Forelimb muscle (tissue), 1 donor: ENCODE results near the gene DHX30. TPM values are rescaled to one million over a fixed set of nuclear protein-coding genes. Genes with fewer than 3 reads are reported as not detected.

Source experiments
- DNase-seq: peaks from one replicate; pipeline ENCODE4 v3.0.0-alpha.2; 2013; ENCODE audit warnings: low read depth
- polyA plus RNA-seq: library from polyadenylated mRNA; unstranded; fragments of 120-200 nt; gene quantifications from one replicate; pipeline ENCODE4 v1.2.1, GENCODE V29; 2013; ENCODE audit not compliant: insufficient read length

The DHX30 gene
- polyA plus RNA-seq, 1 donor: 39.4 TPM

- DNase-seq: no peak
Observed at GRCh38 chr3:47851888-47852603, 49.1 kb downstream of the DHX30 start.

GRCh38 chr3:47852604-47853602 is 50.0 kb downstream of the DHX30 start:
- DNase-seq: no peak

- DNase-seq: no peak
Observed at GRCh38 chr3:47854267-47854666, 51.3 kb downstream of the DHX30 start.

GRCh38 chr3:47854720-47855455 is 52.0 kb downstream of the DHX30 start:
- DNase-seq: no peak

GRCh38 chr3:47855461-47856383 is 52.8 kb downstream of the DHX30 start:
- no peak for DNase-seq

GRCh38 chr3:47856669-47857068 is 53.7 kb downstream of the DHX30 start:
- no peak for DNase-seq

- no peak for DNase-seq
Observed at GRCh38 chr3:47857151-47857550, 54.2 kb downstream of the DHX30 start.

GRCh38 chr3:47859956-47860605 is 57.1 kb downstream of the DHX30 start:
- DNase-seq: no peak

- DNase-seq: no peak
Observed at GRCh38 chr3:47863391-47864128, 60.6 kb downstream of the DHX30 start.

- DNase-seq: no peak
Observed at GRCh38 chr3:47865192-47865591, 62.3 kb downstream of the DHX30 start.

GRCh38 chr3:47867451-47868044 is 64.6 kb downstream of the DHX30 start:
- no peak for DNase-seq

- DNase-seq: no peak
Observed at GRCh38 chr3:47868306-47868705, 65.4 kb downstream of the DHX30 start.

- no peak for DNase-seq
Observed at GRCh38 chr3:47870156-47870555, 67.2 kb downstream of the DHX30 start.

- DNase-seq: no peak
Observed at GRCh38 chr3:47870702-47871260, 67.8 kb downstream of the DHX30 start.

GRCh38 chr3:47871389-47871788 is 68.5 kb downstream of the DHX30 start:
- no peak for DNase-seq

- no peak for DNase-seq
Observed at GRCh38 chr3:47872916-47873315, 70.0 kb downstream of the DHX30 start.

- DNase-seq: no peak
Observed at GRCh38 chr3:47874438-47874837, 71.5 kb downstream of the DHX30 start.

- no peak for DNase-seq
Observed at GRCh38 chr3:47874913-47875312, 72.0 kb downstream of the DHX30 start.

- DNase-seq: no peak
Observed at GRCh38 chr3:47877290-47877689, 74.4 kb downstream of the DHX30 start.
